CMK (cell line): ENCODE data around the gene EHBP1L1.

Source experiments
- DNase-seq: peaks from one replicate; pipeline ENCODE4 v3.0.0-alpha.2; 2010; ENCODE audit warnings: low read depth

EHBP1L1 gene

GRCh38 chr11:65616575-65617001 lies 40.7 kb downstream of the EHBP1L1 start:
- no peak for DNase-seq

- no peak for DNase-seq
These were observed 41.4 kb downstream of the EHBP1L1 start for GRCh38 chr11:65617136-65617850.

GRCh38 chr11:65617990-65618751 lies 42.3 kb downstream of the EHBP1L1 start:
- DNase-seq = no peak

- no peak for DNase-seq
These were observed 42.9 kb downstream of the EHBP1L1 start for GRCh38 chr11:65618763-65619162.

GRCh38 chr11:65619281-65619928 lies 43.6 kb downstream of the EHBP1L1 start:
- DNase-seq = no peak

- no peak for DNase-seq
These were observed 44.8 kb downstream of the EHBP1L1 start for GRCh38 chr11:65620666-65621065.

GRCh38 chr11:65621460-65621859 lies 45.6 kb downstream of the EHBP1L1 start:
- no peak for DNase-seq

GRCh38 chr11:65622011-65622410 lies 46.2 kb downstream of the EHBP1L1 start:
- no peak for DNase-seq

GRCh38 chr11:65623177-65623576 lies 47.3 kb downstream of the EHBP1L1 start:
- no peak for DNase-seq

- DNase-seq = no peak
These were observed 48.2 kb downstream of the EHBP1L1 start for GRCh38 chr11:65623852-65624616.

- DNase-seq = no peak
These were observed 49.2 kb downstream of the EHBP1L1 start for GRCh38 chr11:65624931-65625627.

- DNase-seq = peak; percentile 55
These were observed 49.9 kb downstream of the EHBP1L1 start for GRCh38 chr11:65625628-65626342.

GRCh38 chr11:65627202-65627601 lies 51.3 kb downstream of the EHBP1L1 start:
- DNase-seq = no peak

- no peak for DNase-seq
These were observed 53.7 kb downstream of the EHBP1L1 start for GRCh38 chr11:65629579-65629978.

GRCh38 chr11:65630215-65630614 lies 54.4 kb downstream of the EHBP1L1 start:
- no peak for DNase-seq

- DNase-seq = no peak
These were observed 57.7 kb downstream of the EHBP1L1 start for GRCh38 chr11:65633390-65634108.

GRCh38 chr11:65634109-65634436 lies 58.2 kb downstream of the EHBP1L1 start:
- DNase-seq = no peak

- no peak for DNase-seq
These were observed 58.6 kb downstream of the EHBP1L1 start for GRCh38 chr11:65634440-65634839.

GRCh38 chr11:65634905-65635731 lies 59.3 kb downstream of the EHBP1L1 start:
- no peak for DNase-seq
